T-helper 9 cell (primary cell): ENCODE data around the gene TES.

Experiments
- DNase-seq: peaks from one replicate; pipeline ENCODE4 v3.0.0-alpha.2; 2020

TES gene

GRCh38 chr7:116194115-116194514 lies 16.2 kb upstream of the TES start:
- no peak for DNase-seq

- DNase-seq: no peak
These were observed 14.9 kb upstream of the TES start for GRCh38 chr7:116195451-116195850.

- DNase-seq: no peak
These were observed 13.4 kb upstream of the TES start for GRCh38 chr7:116196947-116197346.

- no peak for DNase-seq
These were observed 13.0 kb upstream of the TES start for GRCh38 chr7:116197360-116197759.

GRCh38 chr7:116198748-116199410 lies 11.5 kb upstream of the TES start:
- no peak for DNase-seq

GRCh38 chr7:116200963-116201362 lies 9.4 kb upstream of the TES start:
- DNase-seq: no peak

GRCh38 chr7:116206141-116206540 lies 4.2 kb upstream of the TES start:
- DNase-seq: no peak

GRCh38 chr7:116208919-116209318 lies 1.4 kb upstream of the TES start:
- DNase-seq: no peak

- no peak for DNase-seq
These were observed 723 bp upstream of the TES start for GRCh38 chr7:116209561-116210070.

GRCh38 chr7:116211006-116211912 lies 920 bp downstream of the TES start:
- peak; percentile 69 for DNase-seq

- no peak for DNase-seq
These were observed 1.7 kb downstream of the TES start for GRCh38 chr7:116211913-116212596.

GRCh38 chr7:116212869-116213268 lies 2.5 kb downstream of the TES start:
- DNase-seq: no peak

- no peak for DNase-seq
These were observed 3.2 kb downstream of the TES start for GRCh38 chr7:116213361-116214130.

- DNase-seq: no peak
These were observed 4.6 kb downstream of the TES start for GRCh38 chr7:116214921-116215320.

- no peak for DNase-seq
These were observed 5.2 kb downstream of the TES start for GRCh38 chr7:116215551-116215950.

- DNase-seq: no peak
These were observed 6.7 kb downstream of the TES start for GRCh38 chr7:116216956-116217571.

GRCh38 chr7:116218051-116218645 lies 7.8 kb downstream of the TES start:
- DNase-seq: no peak

- DNase-seq: no peak
These were observed 8.4 kb downstream of the TES start for GRCh38 chr7:116218747-116219146.

GRCh38 chr7:116219288-116219687 lies 8.9 kb downstream of the TES start:
- DNase-seq: no peak

- no peak for DNase-seq
These were observed 9.5 kb downstream of the TES start for GRCh38 chr7:116219834-116220233.

GRCh38 chr7:116222501-116222900 lies 12.2 kb downstream of the TES start:
- no peak for DNase-seq

GRCh38 chr7:116223588-116223987 lies 13.2 kb downstream of the TES start:
- no peak for DNase-seq
